G401 (cell line): Measurements from ENCODE around the gene NUDT14. TPM values are rescaled to one million over a fixed set of nuclear protein-coding genes. Genes with fewer than 3 reads are reported as not detected.
A peak's percentile ranks its signal among the peaks of the same experiment; 100 is the strongest.

Source experiments
- DNase-seq: peaks from one replicate; pipeline ENCODE4 v3.0.0-alpha.2; 2015; ENCODE audit warnings: low spot score
- in situ Hi-C: cut with HindIII; loops from 2 replicates; pipeline ENCODE4 v1.10.0; 2016; ENCODE audit warnings: low sequenced_read_pairs, mixed read lengths
- total RNA-seq: library from RNA; depleted of rRNA; stranded (reverse); fragments of >200 nt; shearing (Covaris generic); gene quantifications from 2 replicates; pipeline ENCODE4 v1.2.3, GENCODE V29; 2014

Gene NUDT14
- total RNA-seq, 1 experiment from 2014 or later = 39.0 TPM

- no peak for DNase-seq
- in situ Hi-C loops = no loop called here
These were observed 610 bp upstream of the NUDT14 start for GRCh38 chr14:105181549-105182295.

- no peak for DNase-seq
- in situ Hi-C loops = no loop called here
These were observed 1.9 kb downstream of the NUDT14 start for GRCh38 chr14:105179191-105179590.

- no peak for DNase-seq
- in situ Hi-C loops = no loop called here
These were observed 2.3 kb downstream of the NUDT14 start for GRCh38 chr14:105178868-105179140.

- in situ Hi-C loops = no loop called here
- DNase-seq = no peak
These were observed 2.8 kb downstream of the NUDT14 start for GRCh38 chr14:105178069-105178867.

GRCh38 chr14:105177082-105177481 is 4.0 kb downstream of the NUDT14 start:
- in situ Hi-C loops = no loop called here

GRCh38 chr14:105176513-105176912 is 4.6 kb downstream of the NUDT14 start:
- no peak for DNase-seq
- in situ Hi-C loops = no loop called here

More at GRCh38 chr14:105177082-105177481, 4.0 kb downstream of the NUDT14 start:
- DNase-seq = no peak

- in situ Hi-C loops = no loop called here
- no peak for DNase-seq
These were observed 6.9 kb downstream of the NUDT14 start for GRCh38 chr14:105173901-105174894.

- no peak for DNase-seq
- in situ Hi-C loops = no loop called here
These were observed 8.0 kb downstream of the NUDT14 start for GRCh38 chr14:105173145-105173544.

GRCh38 chr14:105172476-105172875 is 8.6 kb downstream of the NUDT14 start:
- in situ Hi-C loops = no loop called here
- no peak for DNase-seq

GRCh38 chr14:105171004-105171673 is 10.0 kb downstream of the NUDT14 start:
- no peak for DNase-seq
- in situ Hi-C loops = no loop called here

- in situ Hi-C loops = no loop called here
These were observed 11.1 kb downstream of the NUDT14 start for GRCh38 chr14:105169776-105170655.

GRCh38 chr14:105168979-105169507 is 12.1 kb downstream of the NUDT14 start:
- peak; percentile 23 for DNase-seq
- in situ Hi-C loops = no loop called here

More at GRCh38 chr14:105169776-105170655, 11.1 kb downstream of the NUDT14 start:
- DNase-seq = no peak

- DNase-seq = peak; percentile 64
- in situ Hi-C loops = no loop called here
These were observed 12.6 kb downstream of the NUDT14 start, which contains the start of gene JAG2 for GRCh38 chr14:105168496-105168978. TSS of gene JAG2 (minus strand) at chr14:105168776. CDS start at chr14:105168420, 356 bp downstream.

- in situ Hi-C loops = no loop called here
- no peak for DNase-seq
These were observed 13.1 kb downstream of the NUDT14 start for GRCh38 chr14:105168093-105168420.

- in situ Hi-C loops = no loop called here
- DNase-seq = no peak
These were observed 13.6 kb downstream of the NUDT14 start for GRCh38 chr14:105167303-105168092.

- in situ Hi-C loops = no loop called here
- peak; percentile 14 for DNase-seq
These were observed 14.4 kb downstream of the NUDT14 start for GRCh38 chr14:105166571-105167302.
